Adipocyte (in vitro differentiated cells): Measurements from ENCODE around the gene YWHAB.

Experiments used
- DNase-seq: peaks from one replicate; pipeline ENCODE4 v3.0.0-alpha.2; 2015; ENCODE audit warnings: low read depth
- H3K27me3 ChIP-seq: replicated peaks from 2 replicates; pipeline ENCODE4 v1.7.0; 2013; ENCODE audit warnings: mild to moderate bottlenecking, low read length, moderate library complexity; ENCODE audit not compliant: control insufficient read depth, insufficient read depth
- H3K36me3 ChIP-seq: 2 replicates; pipeline ENCODE4 v1.7.0; 2013; ENCODE audit warnings: low read length, mild to moderate bottlenecking, moderate library complexity; ENCODE audit not compliant: control insufficient read depth, insufficient read depth, severe bottlenecking
- H3K4me1 ChIP-seq: 2 replicates; pipeline ENCODE4 v1.7.0; 2013; ENCODE audit warnings: mild to moderate bottlenecking, low read length, moderate library complexity; ENCODE audit not compliant: control insufficient read depth, insufficient read depth
- H3K4me3 ChIP-seq: 2 replicates; pipeline ENCODE4 v1.7.0; 2013; ENCODE audit warnings: mild to moderate bottlenecking, low read length, moderate library complexity
- H3K9ac ChIP-seq: 2 replicates; pipeline ENCODE4 v1.7.0; 2013; ENCODE audit warnings: mild to moderate bottlenecking, low read length, moderate library complexity
- H3K9me3 ChIP-seq: 2 replicates; pipeline ENCODE4 v1.7.0; 2013; ENCODE audit warnings: mild to moderate bottlenecking, low read length, moderate library complexity; ENCODE audit not compliant: control insufficient read depth

YWHAB gene

DNA sequence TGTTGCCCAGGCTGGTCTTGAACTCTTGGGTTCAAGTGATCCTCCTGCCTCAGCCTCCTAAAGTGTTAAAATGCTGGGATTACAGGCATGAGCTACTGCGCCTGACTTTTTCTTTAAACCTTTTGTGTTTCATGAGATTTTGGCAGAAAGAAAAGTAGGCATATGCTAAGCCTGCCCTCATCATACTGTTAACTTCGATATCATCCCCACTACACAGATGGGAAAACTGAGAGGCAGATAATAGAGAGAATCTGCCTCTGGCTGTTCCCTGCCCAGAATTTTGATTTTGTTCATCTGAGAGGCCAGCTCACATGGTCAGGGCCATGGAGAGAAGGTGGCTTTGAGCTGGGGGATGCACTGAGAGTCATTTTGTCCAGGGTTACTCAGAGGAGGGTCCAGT is 31.9 kb downstream of the YWHAB start:
- Histone ChIP-seq H3K36me3 (peaks cover 26% of the 10 kb centered on the region), H3K27me3 (no peaks in the 10 kb centered on the region), H3K9ac (no peak overlapping the region), H3K4me3 (no peak overlapping the region), H3K4me1 (peaks cover 3% of the 10 kb centered on the region), H3K9me3 (no peaks in the 10 kb centered on the region)
- no peak for DNase-seq

DNA sequence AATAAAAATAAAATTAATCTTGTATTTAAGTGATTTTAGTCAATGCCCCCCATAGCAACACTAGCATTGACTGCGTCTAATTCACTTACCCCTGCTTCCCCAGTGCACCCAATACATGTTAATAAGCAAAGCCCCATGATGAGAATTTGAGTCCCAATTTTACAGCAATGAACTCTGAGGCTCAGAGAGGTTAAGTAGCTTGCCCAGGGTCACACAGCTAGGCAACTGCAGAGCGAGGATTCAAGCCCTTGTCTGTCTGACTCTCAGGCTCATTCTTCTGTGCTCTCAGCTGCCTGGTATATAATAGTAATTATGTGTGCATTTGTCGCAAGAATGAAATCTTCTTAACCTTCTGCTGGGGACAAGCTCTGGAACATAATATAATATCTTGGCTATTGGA is 32.8 kb downstream of the YWHAB start:
- Histone ChIP-seq H3K4me1 (peaks cover 3% of the 10 kb centered on the region), H3K36me3 (peaks cover 16% of the 10 kb centered on the region), H3K4me3 (no peak overlapping the region), H3K27me3 (no peaks in the 10 kb centered on the region), H3K9me3 (no peaks in the 10 kb centered on the region), H3K9ac (no peak overlapping the region)
- DNase-seq: no peak

DNA sequence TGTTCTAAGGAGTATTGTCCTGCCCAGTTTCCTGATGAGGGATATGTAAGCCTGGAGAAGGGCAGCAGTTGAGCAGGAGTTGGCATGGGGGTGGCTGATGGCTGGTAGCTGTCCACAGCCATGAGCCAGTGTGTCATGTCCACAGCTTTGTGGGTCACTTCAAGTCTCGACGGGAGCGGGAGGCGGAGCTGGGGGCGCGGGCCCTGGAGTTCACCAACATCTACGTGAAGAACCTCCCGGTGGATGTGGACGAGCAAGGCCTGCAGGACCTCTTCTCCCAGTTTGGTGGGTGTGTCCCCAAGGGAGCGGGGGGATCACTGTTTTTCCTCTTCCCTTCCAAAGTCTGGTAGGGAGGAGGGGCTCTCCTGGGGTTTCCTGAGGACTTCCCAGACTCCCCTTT is 33.3 kb downstream of the YWHAB start:
- peaks cover 15% of the 10 kb centered on the region for H3K36me3 ChIP-seq

DNA sequence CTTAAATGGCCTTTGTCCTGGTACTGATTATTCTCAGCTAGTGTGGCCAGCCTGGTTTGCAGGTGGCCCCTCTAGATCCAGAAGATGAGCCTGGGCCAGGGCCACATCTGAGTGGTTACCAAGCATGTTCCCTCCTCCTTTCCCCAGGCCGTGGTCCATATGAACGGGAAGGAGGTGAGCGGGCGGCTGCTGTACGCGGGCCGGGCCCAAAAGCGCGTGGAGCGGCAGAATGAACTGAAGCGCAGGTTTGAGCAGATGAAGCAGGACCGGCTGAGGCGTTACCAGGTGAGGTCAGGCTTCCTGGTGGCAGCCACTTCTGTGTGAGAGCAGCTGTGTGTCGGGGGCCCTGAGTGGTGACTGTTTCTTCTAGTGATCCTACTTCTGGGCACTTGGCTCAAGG is 35.9 kb downstream of the YWHAB start:
- H3K4me3 ChIP-seq: no peak overlapping the region
- peaks cover 17% of the 10 kb centered on the region for H3K36me3 ChIP-seq
- H3K4me1 ChIP-seq: no peaks in the 10 kb centered on the region
- H3K9me3 ChIP-seq: no peaks in the 10 kb centered on the region
- DNase-seq: no peak
- H3K9ac ChIP-seq: no peak overlapping the region
- H3K27me3 ChIP-seq: no peaks in the 10 kb centered on the region

More for the DNA sequence above, 33.3 kb downstream of the YWHAB start:
- DNase-seq: no peak
- Histone ChIP-seq H3K27me3 (no peaks in the 10 kb centered on the region), H3K4me1 (peaks cover 3% of the 10 kb centered on the region), H3K9me3 (no peaks in the 10 kb centered on the region), H3K9ac (no peak overlapping the region), H3K4me3 (no peak overlapping the region)

DNA sequence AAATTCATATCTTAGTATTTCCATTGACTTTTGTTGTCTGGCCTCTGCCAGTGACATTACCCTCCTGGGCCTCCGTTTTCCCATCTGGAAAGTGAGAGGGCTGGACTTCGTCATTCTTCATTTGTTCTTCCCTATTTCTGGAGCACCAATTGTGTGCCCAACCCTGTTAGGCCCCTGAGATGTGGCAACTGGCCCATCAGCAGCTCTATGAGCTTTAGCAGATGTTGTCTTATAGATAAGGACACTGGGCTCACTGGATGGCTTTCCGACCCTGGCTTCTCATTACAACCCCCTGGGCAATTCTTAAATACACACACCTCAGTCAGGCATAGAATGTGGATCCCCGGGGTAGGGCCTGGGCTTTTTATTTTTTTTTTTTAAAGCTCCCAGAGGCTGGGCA is 39.0 kb downstream of the YWHAB start:
- peaks cover 12% of the 10 kb centered on the region for H3K36me3 ChIP-seq
- no peaks in the 10 kb centered on the region for H3K4me1 ChIP-seq
- no peak overlapping the region for H3K4me3 ChIP-seq
- no peaks in the 10 kb centered on the region for H3K27me3 ChIP-seq
- H3K9ac ChIP-seq: no peak overlapping the region
- no peak for DNase-seq
- no peaks in the 10 kb centered on the region for H3K9me3 ChIP-seq

DNA sequence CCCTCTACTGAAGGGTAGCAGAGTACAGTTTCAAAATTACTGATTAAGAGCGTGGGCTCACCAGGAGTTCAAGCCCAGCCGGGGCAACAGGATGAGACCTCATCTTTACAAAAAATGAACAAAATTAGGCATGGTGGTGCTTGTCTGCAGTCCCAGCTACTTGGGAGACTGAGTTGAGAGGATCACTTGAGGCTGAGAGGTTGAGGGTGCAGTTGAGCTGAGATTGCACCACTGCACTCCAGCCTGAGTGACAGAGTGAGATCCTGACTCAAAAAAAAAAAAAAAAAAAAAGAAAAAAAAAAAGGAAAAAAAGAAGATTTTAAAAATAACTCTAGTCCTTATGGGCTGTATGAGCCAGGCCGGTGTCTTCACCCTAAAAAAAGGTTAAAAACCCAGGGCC is 43.1 kb downstream of the YWHAB start:
- H3K4me3 ChIP-seq: no peak overlapping the region
- peaks cover 25% of the 10 kb centered on the region for H3K36me3 ChIP-seq
- H3K27me3 ChIP-seq: no peaks in the 10 kb centered on the region
- H3K9ac ChIP-seq: no peak overlapping the region
- H3K9me3 ChIP-seq: no peaks in the 10 kb centered on the region
- H3K4me1 ChIP-seq: no peaks in the 10 kb centered on the region
- DNase-seq: no peak

DNA sequence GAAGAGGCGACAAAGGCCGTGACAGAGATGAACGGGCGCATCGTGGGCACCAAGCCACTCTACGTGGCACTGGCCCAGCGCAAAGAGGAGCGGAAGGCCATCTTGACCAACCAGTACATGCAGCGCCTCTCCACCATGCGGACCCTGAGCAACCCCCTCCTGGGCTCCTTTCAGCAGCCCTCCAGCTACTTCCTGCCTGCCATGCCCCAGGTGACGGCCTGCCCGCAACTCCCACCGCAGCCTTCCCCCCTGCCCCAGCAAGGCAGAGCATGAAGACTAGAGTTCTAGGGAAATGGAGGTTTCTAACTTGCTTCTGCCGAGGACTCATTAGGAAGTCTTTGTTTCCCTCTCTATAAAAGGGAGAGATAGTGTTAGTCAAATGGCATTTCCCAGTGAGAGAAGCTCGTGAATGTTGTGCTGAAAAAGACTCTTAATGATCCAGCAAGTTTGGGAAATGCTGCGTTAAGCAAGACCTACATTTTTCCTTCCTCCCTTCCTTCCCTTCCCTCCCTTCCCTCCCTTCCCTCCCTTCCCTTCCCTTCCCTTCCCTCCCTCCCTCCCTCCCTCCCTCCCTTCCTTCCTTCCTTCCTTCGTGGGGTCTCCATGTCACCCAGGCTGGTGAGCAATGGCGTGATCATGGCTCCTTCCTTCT is 45.1 kb downstream of the YWHAB start:
- no peak overlapping the region for H3K4me3 ChIP-seq
- H3K36me3 ChIP-seq: peaks cover 25% of the 10 kb centered on the region
- H3K27me3 ChIP-seq: no peaks in the 10 kb centered on the region
- no peaks in the 10 kb centered on the region for H3K9me3 ChIP-seq
- DNase-seq: no peak
- H3K9ac ChIP-seq: no peak overlapping the region
- no peaks in the 10 kb centered on the region for H3K4me1 ChIP-seq

DNA sequence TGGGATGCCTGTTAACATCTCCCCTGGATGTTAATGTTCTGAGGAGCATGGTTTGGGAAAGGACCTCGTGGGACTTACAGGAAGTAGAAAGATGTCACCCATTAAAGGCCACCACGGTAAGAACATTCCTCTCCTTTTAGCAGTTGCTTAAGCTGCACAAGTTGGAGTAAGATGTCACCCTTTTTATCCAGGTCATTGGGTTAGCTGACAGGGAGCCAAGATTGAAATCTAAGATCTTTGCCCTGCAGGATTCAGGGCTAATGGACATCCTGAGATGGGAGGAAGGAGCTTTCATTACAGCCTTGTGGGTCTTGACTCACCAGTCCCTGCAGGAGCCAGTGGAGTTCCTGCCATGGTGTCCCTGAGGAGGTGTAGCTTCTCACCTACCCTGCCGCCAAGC is 46.4 kb downstream of the YWHAB start:
- DNase-seq: no peak
- Histone ChIP-seq H3K9ac (no peak overlapping the region), H3K9me3 (no peaks in the 10 kb centered on the region), H3K36me3 (peaks cover 38% of the 10 kb centered on the region), H3K27me3 (no peaks in the 10 kb centered on the region), H3K4me1 (no peaks in the 10 kb centered on the region), H3K4me3 (no peak overlapping the region)

DNA sequence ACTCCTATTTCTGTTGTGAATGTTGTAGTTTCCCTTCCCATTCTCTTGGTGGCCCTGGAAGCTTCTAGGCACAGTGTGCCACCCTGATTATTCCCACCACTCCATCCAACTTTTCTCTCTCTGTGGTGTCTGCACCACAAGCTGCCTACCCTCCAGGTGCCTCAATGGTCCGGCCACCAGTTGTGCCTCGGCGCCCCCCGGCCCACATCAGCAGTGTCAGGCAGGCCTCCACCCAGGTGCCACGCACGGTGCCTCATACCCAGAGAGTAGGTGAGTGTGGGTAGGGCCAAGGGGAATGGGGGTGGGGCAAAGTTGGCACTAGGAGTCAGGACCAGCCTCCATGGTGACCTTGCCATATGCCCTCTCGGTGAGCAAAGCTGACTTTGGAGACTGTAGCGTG is 47.4 kb downstream of the YWHAB start:
- H3K9me3 ChIP-seq: no peaks in the 10 kb centered on the region
- H3K4me1 ChIP-seq: peaks cover 2% of the 10 kb centered on the region
- no peak for DNase-seq

DNA sequence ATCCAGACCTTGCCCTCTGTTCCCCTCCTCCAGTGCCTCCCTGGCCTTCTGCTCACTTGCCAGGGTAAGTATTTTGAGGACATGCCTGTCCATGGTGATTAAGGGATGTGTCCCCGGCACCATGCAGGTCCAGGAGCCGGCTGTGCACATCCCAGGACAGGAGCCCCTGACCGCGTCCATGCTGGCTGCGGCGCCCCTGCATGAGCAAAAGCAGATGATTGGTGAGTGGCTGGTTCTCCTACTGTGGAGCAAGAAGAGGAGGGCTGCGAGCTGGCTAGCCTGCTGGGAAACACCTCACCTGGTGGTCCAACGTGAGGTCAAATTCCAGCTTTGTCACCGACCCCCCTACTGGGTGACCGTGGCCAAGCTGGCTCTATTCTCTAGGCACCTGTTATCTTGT is 51.0 kb downstream of the YWHAB start:
- Histone ChIP-seq H3K36me3 (peaks cover 40% of the 10 kb centered on the region), H3K9me3 (no peaks in the 10 kb centered on the region), H3K27me3 (no peaks in the 10 kb centered on the region), H3K4me3 (no peak overlapping the region), H3K4me1 (peaks cover 15% of the 10 kb centered on the region), H3K9ac (no peak overlapping the region)
- no peak for DNase-seq

More for the DNA sequence above, 47.4 kb downstream of the YWHAB start:
- H3K36me3 ChIP-seq: peaks cover 38% of the 10 kb centered on the region
- no peaks in the 10 kb centered on the region for H3K27me3 ChIP-seq
- no peak overlapping the region for H3K4me3 ChIP-seq
- H3K9ac ChIP-seq: no peak overlapping the region

DNA sequence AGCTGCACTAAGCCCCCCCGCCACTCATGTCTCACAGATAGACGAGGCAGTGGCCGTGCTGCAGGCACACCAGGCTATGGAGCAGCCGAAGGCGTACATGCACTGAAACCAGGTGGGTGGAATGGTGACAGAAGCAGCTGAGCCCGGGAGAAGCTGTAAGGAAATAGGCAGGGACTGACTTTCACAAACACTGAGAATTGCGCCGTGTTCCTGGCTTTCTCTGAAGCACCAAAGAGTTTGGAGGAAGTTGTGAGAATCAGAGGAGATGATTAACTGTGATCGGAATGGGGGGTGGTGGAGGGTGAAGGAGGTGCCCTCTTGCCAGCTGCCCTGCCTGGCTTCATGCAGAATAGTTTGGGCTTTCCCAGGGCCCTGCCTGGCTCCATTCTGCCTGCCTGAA is 53.1 kb downstream of the YWHAB start:
- Histone ChIP-seq H3K36me3 (peaks cover 44% of the 10 kb centered on the region), H3K4me1 (peaks cover 15% of the 10 kb centered on the region), H3K9me3 (no peaks in the 10 kb centered on the region), H3K4me3 (no peak overlapping the region), H3K27me3 (no peaks in the 10 kb centered on the region), H3K9ac (no peak overlapping the region)
- no peak for DNase-seq

DNA sequence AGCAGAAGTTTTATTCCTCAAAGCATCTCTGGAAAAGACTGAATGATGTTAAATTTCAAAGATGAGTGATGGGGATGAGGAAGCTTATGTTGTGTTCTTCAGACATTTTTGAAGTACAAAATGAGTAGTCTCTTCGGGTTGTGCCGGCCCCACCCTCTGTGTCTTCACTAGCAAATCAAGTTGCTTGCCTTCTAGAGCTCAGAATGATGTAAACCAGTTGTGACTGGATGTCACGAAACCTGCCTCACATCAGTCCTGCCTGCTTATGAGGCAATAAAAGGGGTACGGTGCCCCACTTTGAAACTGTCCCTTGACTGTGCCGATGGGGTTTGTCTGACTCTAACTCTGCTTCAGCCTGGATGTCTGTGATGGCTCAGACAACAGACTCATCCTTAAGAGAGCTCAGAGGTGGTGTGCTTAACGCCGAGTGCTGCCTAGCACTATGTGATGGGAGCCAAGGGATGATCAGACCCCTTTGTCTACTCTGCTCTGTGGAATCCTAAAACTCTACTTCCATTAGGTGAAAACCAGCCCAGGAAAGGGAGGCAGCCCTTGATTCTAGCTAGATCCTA is 55.7 kb downstream of the YWHAB start:
- DNase-seq: no peak
- H3K36me3 ChIP-seq: peaks cover 41% of the 10 kb centered on the region

More for the DNA sequence above, 55.7 kb downstream of the YWHAB start:
- no peaks in the 10 kb centered on the region for H3K9me3 ChIP-seq
- H3K9ac ChIP-seq: no peak overlapping the region
- H3K4me1 ChIP-seq: peaks cover 18% of the 10 kb centered on the region
- H3K27me3 ChIP-seq: no peaks in the 10 kb centered on the region
- H3K4me3 ChIP-seq: no peak overlapping the region
